HepG2 (cell line): ENCODE measurements around the gene RIPOR3. TPM values are rescaled to one million over a fixed set of nuclear protein-coding genes. Genes with fewer than 3 reads are reported as not detected.
A peak's percentile ranks its signal among the peaks of the same experiment; 100 is the strongest.

Experiments
- BHLHE40 ChIP-seq: IDR thresholded peaks from 2 replicates; pipeline ENCODE4 v1.6.1; 2011; ENCODE audit warnings: low read length, improper control_type of control experiment
- FOXA3 ChIP-seq: IDR thresholded peaks from 2 replicates; pipeline ENCODE4 v1.6.1; 2016; ENCODE audit warnings: missing genetic modification reagents, missing compliant biosample characterization
- FOXP1 ChIP-seq, 2 experiments: fragments of 450-650 bp in 1 of 2; IDR thresholded peaks; 2 replicates each; pipeline ENCODE4 v1.6.1; 2017 to 2018; ENCODE audit warnings: antibody characterized with exemption in 1 of 2
- FOXP4 ChIP-seq: sonication (generic); formaldehyde crosslinking; IDR thresholded peaks from 2 replicates; pipeline ENCODE4 v1.4.0; 2020; ENCODE audit warnings: missing genetic modification reagents
- GATAD2A ChIP-seq: IDR thresholded peaks from 2 replicates; pipeline ENCODE4 v1.6.1; 2016
- GLI4 ChIP-seq: sonication (generic); formaldehyde crosslinking; IDR thresholded peaks from 2 replicates; pipeline ENCODE4 v1.5.1; 2020; ENCODE audit warnings: missing genetic modification reagents, mild to moderate bottlenecking, moderate library complexity, borderline replicate concordance
- HMG20A ChIP-seq: IDR thresholded peaks from 2 replicates; pipeline ENCODE4 v1.6.1; 2016; ENCODE audit warnings: borderline replicate concordance
- HNF1B ChIP-seq: sonication (generic); formaldehyde crosslinking; IDR thresholded peaks from 2 replicates; pipeline ENCODE4 v1.5.1; 2020; ENCODE audit warnings: mild to moderate bottlenecking, moderate library complexity, missing genetic modification reagents
- HOXA3 ChIP-seq: sonication (generic); formaldehyde crosslinking; IDR thresholded peaks from 2 replicates; pipeline ENCODE4 v1.5.0; 2020; ENCODE audit warnings: missing genetic modification reagents
- MED1 ChIP-seq: sonication (generic); formaldehyde crosslinking; IDR thresholded peaks from 2 replicates; pipeline ENCODE4 v1.4.0; 2020; ENCODE audit warnings: missing genetic modification reagents
- MYC ChIP-seq: sonication (generic); formaldehyde crosslinking; IDR thresholded peaks from 2 replicates; pipeline ENCODE4 v1.9.0; 2021; ENCODE audit warnings: missing genetic modification reagents, borderline replicate concordance
- MZF1 ChIP-seq: sonication (generic); formaldehyde crosslinking; IDR thresholded peaks from 2 replicates; pipeline ENCODE4 v1.8.1; 2023; ENCODE audit warnings: mild to moderate bottlenecking, missing genetic modification reagents, borderline replicate concordance
- NR2F6 ChIP-seq, 2 experiments: IDR thresholded peaks; 2 replicates each; pipeline ENCODE4 v1.6.1; 2016; ENCODE audit warnings: antibody characterized with exemption in 1 of 2, mild to moderate bottlenecking in 1 of 2
- PHF21A ChIP-seq: sonication (generic); formaldehyde crosslinking; IDR thresholded peaks from 2 replicates; pipeline ENCODE4 v1.5.0; 2020; ENCODE audit warnings: mild to moderate bottlenecking, missing genetic modification reagents
- REXO4 ChIP-seq: sonication (generic); formaldehyde crosslinking; IDR thresholded peaks from 2 replicates; pipeline ENCODE4 v1.8.0; 2022; ENCODE audit warnings: missing genetic modification reagents, mild to moderate bottlenecking, borderline replicate concordance
- RXRB ChIP-seq: IDR thresholded peaks from 2 replicates; pipeline ENCODE4 v1.6.1; 2016; ENCODE audit warnings: borderline replicate concordance, missing genetic modification reagents, missing compliant biosample characterization
- ZBTB33 ChIP-seq: sonication (generic); formaldehyde crosslinking; IDR thresholded peaks from 2 replicates; pipeline ENCODE4 v1.4.0; 2020; ENCODE audit warnings: missing genetic modification reagents
- ZMAT5 ChIP-seq: sonication (generic); formaldehyde crosslinking; IDR thresholded peaks from 2 replicates; pipeline ENCODE4 v1.5.0; 2020; ENCODE audit warnings: mild to moderate bottlenecking, low read depth, missing genetic modification reagents, borderline replicate concordance
- ZNF598 ChIP-seq: sonication (generic); formaldehyde crosslinking; IDR thresholded peaks from 2 replicates; pipeline ENCODE4 v1.5.1; 2020; ENCODE audit warnings: mild to moderate bottlenecking, missing genetic modification reagents, borderline replicate concordance
- ZNF614 ChIP-seq: IDR thresholded peaks from 2 replicates; pipeline ENCODE4 v1.6.1; 2018; ENCODE audit warnings: missing biosample characterization, missing genetic modification reagents, inconsistent platforms, borderline replicate concordance
- polyA plus RNA-seq, 8 experiments: library from polyadenylated mRNA; depleted of rRNA in 3 of 8; stranded (reverse) in 7 of 8; unstranded in 1 of 8; fragments of >200 nt; fragmentation: Illumina TruSeq in 4 of 8; extraction: Trizol in 4 of 8; gene quantifications; 2 replicates each; pipeline versions ENCODE4 v1.2.1 to v1.2.3, GENCODE V29; 2011 to 2016; ENCODE audit warnings: low read depth in 4 of 8, missing spikeins in 1 of 8, mixed read lengths in 1 of 8; ENCODE audit not compliant: insufficient read depth in 1 of 8
- total RNA-seq, 5 experiments: library from RNA; depleted of rRNA; stranded (reverse); fragments of >200 nt; fragmentation: Illumina TruSeq; extraction: Trizol; gene quantifications; 2 replicates each; pipeline ENCODE4 v1.2.3, GENCODE V29; 2016; ENCODE audit warnings: low read depth in 1 of 5

The RIPOR3 gene
- total and polyA plus RNA-seq, 2 of the 13 experiments (the other 11 are each of a cell fraction or from before 2014, with no cell fraction given): 0.18 TPM; not detected in 1

- no peak for TF ChIP-seq REXO4 (CRISPR knock-in tag)
- peak; percentile 26; the same call in 1 of the 2 replicates for TF ChIP-seq MYC (CRISPR knock-in tag)
- no peak for TF ChIP-seq MZF1
- no peak for TF ChIP-seq FOXP1 (IDR thresholded peaks at IDR 0.05)
- TF ChIP-seq FOXP1 (CRISPR knock-in tag; IDR thresholded peaks at IDR 0.05): peak; percentile 77
- peak; percentile 34; the same call in 1 of the 2 replicates for TF ChIP-seq HOXA3
- peak; percentile 78; the same call in 1 of the 2 replicates for TF ChIP-seq ZNF614
- no peak for TF ChIP-seq NR2F6 (IDR thresholded peaks at IDR 0.05)
- TF ChIP-seq NR2F6 (CRISPR knock-in tag; IDR thresholded peaks at IDR 0.05): peak; percentile 55; the same call in 1 of the 2 replicates
- no peak for TF ChIP-seq PHF21A (CRISPR knock-in tag)
- TF ChIP-seq ZNF598: no peak
- peak; percentile 45; the same call in 1 of the 2 replicates for TF ChIP-seq HMG20A (CRISPR knock-in tag)
- peak; percentile 42; the same call in 1 of the 2 replicates for TF ChIP-seq BHLHE40
- peak; percentile 63; the same call in 1 of the 2 replicates for TF ChIP-seq FOXP4 (CRISPR knock-in tag)
- peak; percentile 67 for TF ChIP-seq MED1 (CRISPR knock-in tag)
- peak; percentile 46; the same call in 1 of the 2 replicates for TF ChIP-seq RXRB (CRISPR knock-in tag)
- peak; percentile 82 for TF ChIP-seq GATAD2A
- peak; percentile 67 for TF ChIP-seq HNF1B (CRISPR knock-in tag)
- no peak for TF ChIP-seq GLI4
- peak; percentile 41; the same call in 1 of the 2 replicates for TF ChIP-seq ZBTB33 (CRISPR knock-in tag)
- TF ChIP-seq ZMAT5 (CRISPR knock-in tag): no peak
- TF ChIP-seq FOXA3 (CRISPR knock-in tag): peak; percentile 92
These were observed 21.0 kb downstream of the RIPOR3 start (continued) for GRCh38 chr20:50670126-50670862.
